Neural progenitor cell (in vitro differentiated cells): Measurements from ENCODE around the gene ASPHD2. TPM values are rescaled to one million over a fixed set of nuclear protein-coding genes. Genes with fewer than 3 reads are reported as not detected.

Source experiments
- DNase-seq: peaks from one replicate; pipeline ENCODE4 v3.0.0-alpha.2; 2016; ENCODE audit warnings: low spot score
- H2AFZ ChIP-seq: fragments of 200-600 bp; sonication (generic); replicated peaks from 2 replicates; pipeline ENCODE4 v1.6.1; 2016; ENCODE audit warnings: antibody characterized with exemption
- H3F3A ChIP-seq: fragments of 200-600 bp; sonication (generic); 2 replicates; pipeline ENCODE4 v1.6.1; 2016; ENCODE audit warnings: antibody characterized with exemption, low read depth
- H3K27ac ChIP-seq: fragments of 200-600 bp; sonication (generic); 2 replicates; pipeline ENCODE4 v1.5.1; 2016; ENCODE audit warnings: mild to moderate bottlenecking
- H3K27me3 ChIP-seq: fragments of 200-600 bp; sonication (generic); 2 replicates; pipeline ENCODE4 v1.6.1; 2016; ENCODE audit warnings: mild to moderate bottlenecking, moderate library complexity
- H3K36me3 ChIP-seq: fragments of 200-600 bp; sonication (generic); 2 replicates; pipeline ENCODE4 v1.5.1; 2016
- H3K4me1 ChIP-seq: fragments of 200-600 bp; sonication (generic); 2 replicates; pipeline ENCODE4 v1.6.1; 2016; ENCODE audit warnings: mixed run types
- H3K4me2 ChIP-seq: fragments of 200-600 bp; sonication (generic); 2 replicates; pipeline ENCODE4 v1.6.1; 2016
- H3K4me3 ChIP-seq: fragments of 200-600 bp; sonication (generic); 2 replicates; pipeline ENCODE4 v1.5.1; 2016
- H3K79me2 ChIP-seq: fragments of 200-600 bp; sonication (generic); 2 replicates; pipeline ENCODE4 v1.6.1; 2016; ENCODE audit warnings: low read depth
- H3K9ac ChIP-seq: fragments of 200-600 bp; sonication (generic); 2 replicates; pipeline ENCODE4 v1.6.1; 2016
- H3K9me3 ChIP-seq: fragments of 200-600 bp; sonication (generic); 2 replicates; pipeline ENCODE4 v1.5.1; 2016; ENCODE audit warnings: low read depth
- H4K20me1 ChIP-seq: fragments of 200-600 bp; sonication (generic); 2 replicates; pipeline ENCODE4 v1.6.1; 2016; ENCODE audit warnings: low read depth
- H3K27ac Mint-ChIP-seq: 3 replicates; pipeline ENCODE4 v1.8.0; 2021; ENCODE audit warnings: mixed read lengths
- H3K27me3 Mint-ChIP-seq: 2 replicates; pipeline ENCODE4 v1.8.0; 2022; ENCODE audit warnings: low read depth, mild to moderate bottlenecking, inconsistent platforms, moderate library complexity, mixed read lengths; ENCODE audit not compliant: insufficient read depth
- H3K36me3 Mint-ChIP-seq: 3 replicates; pipeline ENCODE4 v1.8.0; 2021; ENCODE audit warnings: mixed read lengths
- H3K4me1 Mint-ChIP-seq: 3 replicates; pipeline ENCODE4 v1.8.0; 2021; ENCODE audit warnings: mixed read lengths
- H3K4me3 Mint-ChIP-seq: 3 replicates; pipeline ENCODE4 v1.8.0; 2021; ENCODE audit warnings: mild to moderate bottlenecking, moderate library complexity, mixed read lengths
- H3K9me3 Mint-ChIP-seq: 3 replicates; pipeline ENCODE4 v1.8.0; 2020; ENCODE audit warnings: mixed read lengths
- CTCF ChIP-seq: fragments of 200-600 bp; sonication (generic); IDR thresholded peaks from 2 replicates; pipeline ENCODE4 v1.5.1; 2017; ENCODE audit warnings: antibody characterized with exemption, mild to moderate bottlenecking
- EZH2 ChIP-seq: fragments of 200-600 bp; sonication (generic); IDR thresholded peaks from 2 replicates; pipeline ENCODE4 v1.6.1; 2017; ENCODE audit warnings: antibody characterized with exemption, mild to moderate bottlenecking, moderate library complexity
- EZH2phosphoT487 ChIP-seq: fragments of 200-600 bp; sonication (generic); IDR thresholded peaks from 2 replicates; pipeline ENCODE4 v1.6.1; 2017; ENCODE audit warnings: antibody characterized with exemption
- total RNA-seq: library from RNA; depleted of rRNA; stranded (reverse); fragments of >200 nt; gene quantifications from 2 replicates; pipeline ENCODE4 v1.2.3, GENCODE V29; 2015; ENCODE audit warnings: low replicate concordance

Gene ASPHD2
- total RNA-seq, 1 donor from 2014 or later: 9.3 TPM

- no peak overlapping the region for H3K27ac ChIP-seq
- H2AFZ ChIP-seq: no peak overlapping the region
- H3K36me3 Mint-ChIP-seq: peaks cover 11% of the 10 kb centered on the region
- no peak for TF ChIP-seq EZH2phosphoT487
- TF ChIP-seq CTCF: no peak
- TF ChIP-seq EZH2: no peak
- peaks cover 12% of the 10 kb centered on the region for H3K4me1 Mint-ChIP-seq
- H3K4me1 ChIP-seq: no peaks in the 10 kb centered on the region
- no peak for DNase-seq
- no peaks in the 10 kb centered on the region for H3F3A ChIP-seq
- no peak overlapping the region for H3K4me3 ChIP-seq
- no peaks in the 10 kb centered on the region for H3K9me3 Mint-ChIP-seq
- H3K4me2 ChIP-seq: no peak overlapping the region
- H3K79me2 ChIP-seq: no peaks in the 10 kb centered on the region
- no peak overlapping the region for H3K27ac Mint-ChIP-seq
- no peak overlapping the region for H3K9ac ChIP-seq
- H3K27me3 Mint-ChIP-seq: peaks cover 2% of the 10 kb centered on the region
- H4K20me1 ChIP-seq: no peaks in the 10 kb centered on the region
- no peaks in the 10 kb centered on the region for H3K9me3 ChIP-seq
- no peak overlapping the region for H3K4me3 Mint-ChIP-seq
- no peaks in the 10 kb centered on the region for H3K36me3 ChIP-seq
- H3K27me3 ChIP-seq: no peaks in the 10 kb centered on the region
Measured at GRCh38 chr22:26445577-26446275, 16.7 kb downstream of the ASPHD2 start.

GRCh38 chr22:26446808-26447515 lies 17.9 kb downstream of the ASPHD2 start:
- Histone ChIP-seq H3K4me1 (no peaks in the 10 kb centered on the region), H3K27ac (no peak overlapping the region), H3K79me2 (no peaks in the 10 kb centered on the region), H3K4me2 (no peak overlapping the region), H2AFZ (no peak overlapping the region), H3K9me3 (no peaks in the 10 kb centered on the region), H3K4me3 (no peak overlapping the region), H3K27me3 (no peaks in the 10 kb centered on the region), H4K20me1 (no peaks in the 10 kb centered on the region), H3K9ac (peak overlapping the region; percentile 27), H3F3A (no peaks in the 10 kb centered on the region), H3K36me3 (no peaks in the 10 kb centered on the region)
- peaks cover 13% of the 10 kb centered on the region for H3K4me1 Mint-ChIP-seq
- peaks cover 12% of the 10 kb centered on the region for H3K36me3 Mint-ChIP-seq
- H3K27ac Mint-ChIP-seq: peak overlapping the region; percentile 53
- H3K4me3 Mint-ChIP-seq: peak overlapping the region; percentile 69
- no peaks in the 10 kb centered on the region for H3K9me3 Mint-ChIP-seq
- no peak for DNase-seq
- H3K27me3 Mint-ChIP-seq: peaks cover 2% of the 10 kb centered on the region
- TF ChIP-seq EZH2 (no peak), EZH2phosphoT487 (no peak), CTCF (no peak)

- TF ChIP-seq EZH2phosphoT487 (no peak), CTCF (no peak), EZH2 (no peak)
- Histone ChIP-seq H3K4me1 (no peaks in the 10 kb centered on the region), H3K9me3 (no peaks in the 10 kb centered on the region), H3K27ac (no peak overlapping the region), H3K36me3 (no peaks in the 10 kb centered on the region), H4K20me1 (no peaks in the 10 kb centered on the region), H3F3A (no peaks in the 10 kb centered on the region), H3K27me3 (no peaks in the 10 kb centered on the region), H3K9ac (peak overlapping the region; percentile 27), H3K4me3 (no peak overlapping the region), H3K79me2 (no peaks in the 10 kb centered on the region), H3K4me2 (no peak overlapping the region), H2AFZ (no peak overlapping the region)
- peaks cover 13% of the 10 kb centered on the region for H3K4me1 Mint-ChIP-seq
- peaks cover 2% of the 10 kb centered on the region for H3K27me3 Mint-ChIP-seq
- H3K27ac Mint-ChIP-seq: no peak overlapping the region
- H3K9me3 Mint-ChIP-seq: no peaks in the 10 kb centered on the region
- DNase-seq: no peak
- H3K36me3 Mint-ChIP-seq: peaks cover 17% of the 10 kb centered on the region
- H3K4me3 Mint-ChIP-seq: no peak overlapping the region
Measured at GRCh38 chr22:26447584-26448329, 18.7 kb downstream of the ASPHD2 start.
